Measurements from ENCODE around the gene FBXO36. TPM values are rescaled to one million over a fixed set of nuclear protein-coding genes. Genes with fewer than 3 reads are reported as not detected.
A peak's percentile ranks its signal among the peaks of the same experiment; 100 is the strongest.

The FBXO36 gene
- total and polyA plus RNA-seq, 2 of the 4 experiments (the other 2 are of a cell fraction), result 1.3 to 2.2 TPM

DNA sequence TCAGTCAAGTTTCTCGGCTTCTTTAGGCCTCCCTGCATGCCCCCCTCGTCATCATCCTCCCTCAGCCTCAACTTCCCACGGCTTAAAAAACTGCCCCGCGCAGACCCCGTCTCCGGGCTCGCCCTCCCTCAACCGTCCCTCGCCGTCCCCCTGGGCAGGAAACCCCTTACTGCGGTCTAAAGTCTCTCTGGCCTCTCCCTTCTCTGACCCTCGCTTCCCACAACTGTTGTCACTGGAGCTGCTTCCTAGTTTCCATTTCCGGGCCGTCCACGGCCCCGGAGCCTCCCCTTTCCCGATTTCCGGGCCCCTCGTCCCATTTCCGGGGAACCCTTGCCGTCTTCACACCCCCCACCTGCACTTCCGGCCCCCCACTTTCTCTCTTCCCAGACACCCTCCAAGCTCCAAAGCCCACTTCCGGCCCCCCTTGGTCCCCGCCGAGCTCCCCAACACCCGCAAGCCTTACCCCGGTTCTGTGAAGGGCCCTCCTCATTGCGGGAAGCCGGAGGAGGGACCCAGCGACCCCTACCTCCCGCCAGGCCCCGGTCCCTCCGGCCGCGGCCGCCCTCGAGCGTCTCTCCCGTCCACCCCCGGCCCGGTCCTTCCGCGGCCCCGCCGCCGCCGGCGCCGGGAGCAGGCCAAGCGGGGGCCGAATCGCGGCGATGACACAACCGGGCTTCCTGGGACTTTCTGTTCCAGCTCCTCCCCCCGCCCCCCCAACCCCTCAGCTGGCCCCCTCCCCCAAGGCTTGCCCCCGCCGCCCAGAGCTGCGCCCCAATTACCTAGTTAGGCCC lies 1.0 kb upstream of the FBXO36 start (continued):
- TF ChIP-seq RCOR1 (IDR thresholded peaks at IDR 0.05; ENCODE audit: insufficient replicate concordance, low read length), result no peak
- TF ChIP-seq SMC3 (IDR thresholded peaks at IDR 0.05; ENCODE audit: low read depth, low read length), result no peak
- peak; percentile 73 for TF ChIP-seq POLR2A (IDR thresholded peaks at IDR 0.05; ENCODE audit: low read depth, low read length)

DNA sequence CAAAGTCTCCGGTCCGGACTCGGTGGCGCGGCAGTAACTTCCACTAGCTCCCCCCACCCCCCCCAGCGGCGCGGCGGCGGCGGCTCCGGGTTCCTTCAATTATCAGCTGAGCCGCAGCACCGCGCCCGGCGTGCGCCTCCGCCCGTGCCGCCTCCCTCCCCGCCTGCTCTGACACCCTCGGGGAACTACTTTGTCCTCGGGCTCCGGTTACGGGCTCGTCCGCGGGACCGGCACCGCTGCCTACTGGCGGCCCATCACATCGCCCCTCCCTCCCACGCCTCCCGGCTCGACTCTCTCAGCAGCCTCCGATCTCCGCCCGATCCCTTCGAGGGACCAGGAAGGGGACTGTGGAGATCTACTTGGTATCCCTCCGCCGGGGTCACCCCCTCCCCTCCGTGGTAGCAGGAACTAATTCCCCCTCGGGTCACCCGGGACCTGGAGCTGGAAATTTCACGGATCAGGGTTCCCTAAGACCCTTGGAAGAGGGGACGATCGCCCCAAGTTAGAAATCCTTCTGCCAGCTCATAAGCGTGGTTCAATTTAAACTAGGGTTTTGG lies 333 bp upstream of the FBXO36 start, which contains the start of gene TRIP12:
Gene TRIP12 (minus strand): TSS at position 118 of the 557 bp plus-strand sequence. CDS start 41,930 bp downstream, outside the sequence.
- H3K4me3 ChIP-seq (ENCODE audit: insufficient read depth, low read depth, low read length), result peak within 1 kb of the TSS; percentile 75
- H3K23ac ChIP-seq (ENCODE audit: low read depth, low read length), result peak within 1 kb of the TSS; percentile 83
- peak within 1 kb of the TSS; percentile 90; the same call in 1 of the 3 replicates for H2BK15ac ChIP-seq (ENCODE audit: low read depth, low read length)
- whole genome bisulfite sequencing, 2 experiments (ENCODE audit: extremely low coverage in 2 of 2, insufficient read length in 1 of 2), result 1% methylated on average over 31 of the region's 49 CpGs; no CpG with 5 or more reads in 1 of the 2 experiments
- H2BK20ac ChIP-seq (ENCODE audit: low read depth, low read length), result peak within 1 kb of the TSS; percentile 83; the same call in 1 of the 2 replicates
- peak within 1 kb of the TSS; percentile 69 for H3K9ac ChIP-seq (ENCODE audit: low read depth, low read length)
- BruUV-seq (replicated peaks), result no TSS peak
- dilution Hi-C loops (cut with HindIII; ENCODE audit: low sequenced_read_pairs, unreplicated experiment), result no loop called here
- peak within 1 kb of the TSS; percentile 92 for H3K27ac ChIP-seq (ENCODE audit: insufficient read depth, low read length)
- H3K27me3 ChIP-seq (ENCODE audit: control insufficient read depth, insufficient read depth, low read length), result no peaks in the 10 kb centered on the region
- peak within 1 kb of the TSS; percentile 97 for H3K4me2 ChIP-seq (ENCODE audit: low read depth, low read length)
- H4K8ac ChIP-seq (ENCODE audit: low read depth in 2 of 2, low read length in 2 of 2), result peak within 1 kb of the TSS; percentile 52 to 99
- H3K4ac ChIP-seq (ENCODE audit: low read depth, low read length), result peak within 1 kb of the TSS; percentile 96
- in situ Hi-C loops (cut with MboI; ENCODE audit: low sequenced_read_pairs), result no loop called here
- H3K4me1 ChIP-seq (ENCODE audit: control insufficient read depth, insufficient read depth, low read length), result 0 out of 2 replicates have a peak, but pooled peaks cover 2% of the 10 kb centered on the region
- no peaks in the 10 kb centered on the region for H3K9me3 ChIP-seq (ENCODE audit: control insufficient read depth, insufficient read depth, low read length)
- peaks cover 41% of the 10 kb centered on the region for H4K20me1 ChIP-seq (ENCODE audit: insufficient read depth, low read length)
- ChIA-PET POLR2A (ENCODE audit: unreplicated experiment) (no interaction called here), CTCF (no interaction called here)
- 0 out of 2 replicates have a peak, but pooled peaks cover 2% of the 10 kb centered on the region for H3K9me1 ChIP-seq (ENCODE audit: insufficient read depth, low read length)
- H2AK5ac ChIP-seq (ENCODE audit: low read depth, low read length), result peak within 1 kb of the TSS; percentile 74
- peak within 1 kb of the TSS; percentile 93 for H4K5ac ChIP-seq (ENCODE audit: low read depth, low read length)
- DNase-seq (peak; percentile 98), ATAC-seq (ENCODE audit: low read depth) (peak; percentile 90)
- H2AFZ ChIP-seq (replicated peaks; ENCODE audit: low read length, poor library complexity), result peak within 1 kb of the TSS; percentile 96
- intact Hi-C loops (cut with micrococcal nuclease), result loop anchor here (2.0 to 10.0 kb wide), 5 partner anchors 53 to 853 kb away; no protein-coding TSS in a partner anchor
- H3K79me1 ChIP-seq (ENCODE audit: low read depth in 1 of 2, low read length in 2 of 2), result peaks cover 3 to 30% of the 10 kb centered on the region in 2 experiments; a peak in 2 of 4 replicates
- peak within 1 kb of the TSS; percentile 83 for H3K18ac ChIP-seq (ENCODE audit: low read depth, low read length)
- H3K36me3 ChIP-seq (ENCODE audit: control insufficient read depth, insufficient read depth, low read length), result peaks cover 6% of the 10 kb centered on the region
- peak within 1 kb of the TSS; percentile 94 for H2BK5ac ChIP-seq (ENCODE audit: low read depth, low read length, poor library complexity, severe bottlenecking)
- peak within 1 kb of the TSS; percentile 99 for H4K91ac ChIP-seq (ENCODE audit: insufficient read depth, low read depth, low read length)
- H3K56ac ChIP-seq (ENCODE audit: extremely low read depth, insufficient read depth, low read length), result peak within 1 kb of the TSS; percentile 90
- H3K14ac ChIP-seq (replicated peaks; ENCODE audit: low read depth, low read length), result peak within 1 kb of the TSS; percentile 93
- peak within 1 kb of the TSS; percentile 95 for H2BK120ac ChIP-seq (ENCODE audit: low read depth, low read length)
- H2AK9ac ChIP-seq (replicated peaks; ENCODE audit: low read depth, low read length, poor library complexity), result peak within 1 kb of the TSS; percentile 96
- TF ChIP-seq FOS (IDR thresholded peaks at IDR 0.05; ENCODE audit: low read depth, low read length) (no peak), MXI1 (IDR thresholded peaks at IDR 0.05; ENCODE audit: borderline replicate concordance, low read depth, low read length) (peak; percentile 34; the same call in 1 of the 2 replicates), CEBPB (IDR thresholded peaks at IDR 0.05; ENCODE audit: low read depth, low read length) (no peak), CHD1 (IDR thresholded peaks at IDR 0.05; ENCODE audit: low read depth, low read length) (0 out of 2 replicates have a peak, but pooled peaks have one; percentile 4), POLR2A (IDR thresholded peaks at IDR 0.05; ENCODE audit: low read depth, low read length) (no peak), RFX5 (IDR thresholded peaks at IDR 0.05; ENCODE audit: low read depth, low read length) (no peak), RAD21 (IDR thresholded peaks at IDR 0.05; ENCODE audit: low read length) (no peak), BHLHE40 (IDR thresholded peaks at IDR 0.05; ENCODE audit: low read depth, low read length) (peak; percentile 46; the same call in 1 of the 2 replicates), NFE2L2 (IDR thresholded peaks at IDR 0.05; ENCODE audit: low read depth, low read length) (no peak)
- TF ChIP-seq, protein P1, sequence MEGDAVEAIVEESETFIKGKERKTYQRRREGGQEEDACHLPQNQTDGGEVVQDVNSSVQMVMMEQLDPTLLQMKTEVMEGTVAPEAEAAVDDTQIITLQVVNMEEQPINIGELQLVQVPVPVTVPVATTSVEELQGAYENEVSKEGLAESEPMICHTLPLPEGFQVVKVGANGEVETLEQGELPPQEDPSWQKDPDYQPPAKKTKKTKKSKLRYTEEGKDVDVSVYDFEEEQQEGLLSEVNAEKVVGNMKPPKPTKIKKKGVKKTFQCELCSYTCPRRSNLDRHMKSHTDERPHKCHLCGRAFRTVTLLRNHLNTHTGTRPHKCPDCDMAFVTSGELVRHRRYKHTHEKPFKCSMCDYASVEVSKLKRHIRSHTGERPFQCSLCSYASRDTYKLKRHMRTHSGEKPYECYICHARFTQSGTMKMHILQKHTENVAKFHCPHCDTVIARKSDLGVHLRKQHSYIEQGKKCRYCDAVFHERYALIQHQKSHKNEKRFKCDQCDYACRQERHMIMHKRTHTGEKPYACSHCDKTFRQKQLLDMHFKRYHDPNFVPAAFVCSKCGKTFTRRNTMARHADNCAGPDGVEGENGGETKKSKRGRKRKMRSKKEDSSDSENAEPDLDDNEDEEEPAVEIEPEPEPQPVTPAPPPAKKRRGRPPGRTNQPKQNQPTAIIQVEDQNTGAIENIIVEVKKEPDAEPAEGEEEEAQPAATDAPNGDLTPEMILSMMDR (conservative IDR thresholded peaks at IDR 0.05; ENCODE audit: low read depth, low read length), result no peak
- TF ChIP-seq, protein P2, sequence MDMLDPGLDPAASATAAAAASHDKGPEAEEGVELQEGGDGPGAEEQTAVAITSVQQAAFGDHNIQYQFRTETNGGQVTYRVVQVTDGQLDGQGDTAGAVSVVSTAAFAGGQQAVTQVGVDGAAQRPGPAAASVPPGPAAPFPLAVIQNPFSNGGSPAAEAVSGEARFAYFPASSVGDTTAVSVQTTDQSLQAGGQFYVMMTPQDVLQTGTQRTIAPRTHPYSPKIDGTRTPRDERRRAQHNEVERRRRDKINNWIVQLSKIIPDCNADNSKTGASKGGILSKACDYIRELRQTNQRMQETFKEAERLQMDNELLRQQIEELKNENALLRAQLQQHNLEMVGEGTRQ (IDR thresholded peaks at IDR 0.05; ENCODE audit: low read depth, low read length), result no peak

Data from IMR-90 (cell line).